GM12878 (cell line): ENCODE results near the gene FAM81A. TPM values are rescaled to one million over a fixed set of nuclear protein-coding genes. Genes with fewer than 3 reads are reported as not detected.

Experiments
- ATAC-seq: fragments of 200-7000 bp; cut with Tn5 transposase; 3 replicates; pipeline ENCODE4 v1.9.1; 2020; ENCODE audit warnings: mild to moderate bottlenecking, moderate library complexity
- BruUV-seq: library from RNA; stranded (reverse); fragments of 400-500 nt; replicated peaks from 2 replicates; lab custom pipeline; 2021; lab: Mats Ljungman, UMichigan
- CTCF ChIA-PET: fragments of 300-600 bp; sonication (Branson Sonifier 250); formaldehyde crosslinking; extraction: SDS; loops from one replicate; lab custom pipeline; 2021; ENCODE audit warnings: inconsistent platforms; lab: Yijun Ruan, JAX
- POLR2A ChIA-PET: fragments of 350-600 bp; formaldehyde crosslinking; extraction: SDS; loops from one replicate; lab custom pipeline; 2021; ENCODE audit warnings: inconsistent platforms; lab: Charles Lee
- RAD21 ChIA-PET: fragments of 300-600 bp; sonication (Branson Sonifier 250); formaldehyde crosslinking; loops from one replicate; lab custom pipeline; 2023; ENCODE audit warnings: antibody characterized with exemption; ENCODE audit not compliant: unreplicated experiment; lab: Charles Lee
- SMC1A ChIA-PET: fragments of 300-600 bp; sonication (Branson Sonifier 250); formaldehyde crosslinking; loops from one replicate; lab custom pipeline; 2023; ENCODE audit not compliant: unreplicated experiment, uncharacterized antibody; lab: Charles Lee
- DNase-seq: peaks from one replicate; pipeline ENCODE4 v3.0.0-alpha.2; 2011; ENCODE audit warnings: low read depth, low spot score
- FAIRE-seq: peaks from 3 replicates; lab custom pipeline; 2011; peaks lifted over from hg19 to GRCh38; lab: Jason Lieb, UNC
- H2AFZ ChIP-seq: 2 replicates; pipeline ENCODE4 v1.6.0; 2011; ENCODE audit warnings: low read depth, low read length, control low read depth; ENCODE audit not compliant: control insufficient read depth
- H3K27ac ChIP-seq: 2 replicates; pipeline ENCODE4 v1.5.1; 2011; ENCODE audit warnings: control low read depth; ENCODE audit not compliant: control insufficient read depth, insufficient read depth
- H3K27me3 ChIP-seq, 2 experiments: replicated peaks in 1 of 2; 2 replicates each; pipeline versions ENCODE4 v1.6.0 to v1.6.1; 2011; ENCODE audit warnings: low read length in 1 of 2; ENCODE audit not compliant: control insufficient read depth in 2 of 2, insufficient read depth in 2 of 2
- H3K36me3 ChIP-seq, 2 experiments: 2 replicates each; pipeline ENCODE4 v1.5.1; 2011; ENCODE audit warnings: low read length in 1 of 2; ENCODE audit not compliant: control insufficient read depth in 2 of 2, insufficient read depth in 2 of 2
- H3K4me1 ChIP-seq: 2 replicates; pipeline ENCODE4 v1.6.1; 2011; ENCODE audit warnings: mild to moderate bottlenecking, low read length, moderate library complexity, mixed read lengths; ENCODE audit not compliant: control insufficient read depth, insufficient read depth
- H3K4me2 ChIP-seq: 2 replicates; pipeline ENCODE4 v1.6.0; 2011; ENCODE audit warnings: control low read depth; ENCODE audit not compliant: control insufficient read depth, insufficient read depth
- H3K4me3 ChIP-seq: fragments of 200-600 bp; sonication (generic); 2 replicates; pipeline ENCODE4 v1.5.1; 2016
- H3K79me2 ChIP-seq: 2 replicates; pipeline ENCODE4 v1.6.0; 2011; ENCODE audit warnings: low read length; ENCODE audit not compliant: control insufficient read depth, insufficient read depth
- H3K9ac ChIP-seq: 2 replicates; pipeline ENCODE4 v1.8.0; 2011; ENCODE audit warnings: low read length, control low read depth, mixed read lengths; ENCODE audit not compliant: control insufficient read depth, insufficient read depth
- H3K9me3 ChIP-seq: replicated peaks from 3 replicates; pipeline ENCODE4 v1.5.1; 2011; ENCODE audit warnings: mild to moderate bottlenecking, low read length; ENCODE audit not compliant: control insufficient read depth, insufficient read depth
- H4K20me1 ChIP-seq: 2 replicates; pipeline ENCODE4 v1.6.0; 2011; ENCODE audit not compliant: control insufficient read depth, insufficient read depth
- DPF2 ChIP-seq: fragments of 450-650 bp; IDR thresholded peaks from 2 replicates; pipeline ENCODE4 v1.6.1; 2017; ENCODE audit warnings: mild to moderate bottlenecking
- MTA2 ChIP-seq: fragments of 450-650 bp; IDR thresholded peaks from 2 replicates; pipeline ENCODE4 v1.6.1; 2016; ENCODE audit warnings: low read depth, mild to moderate bottlenecking, moderate library complexity
- RAD21 ChIP-seq: IDR thresholded peaks from 2 replicates; pipeline ENCODE4 v1.6.1; 2011; ENCODE audit warnings: mild to moderate bottlenecking, low read depth, low read length, moderate library complexity; ENCODE audit not compliant: insufficient read depth
- TARDBP ChIP-seq: IDR thresholded peaks from 2 replicates; pipeline ENCODE4 v1.6.1; 2016; ENCODE audit warnings: borderline replicate concordance
- ZNF217 ChIP-seq: fragments of 450-650 bp; IDR thresholded peaks from 2 replicates; pipeline ENCODE4 v1.6.1; 2017; ENCODE audit warnings: antibody characterized with exemption, mild to moderate bottlenecking
- WGBS: methylation state at CpG from one replicate; pipeline ENCODE4 v1.1.6; 2016; ENCODE audit warnings: low lambda C conversion rate; ENCODE audit not compliant: insufficient replicate concordance, insufficient coverage; ENCODE audit errors: missing lambda C conversion rate; 5-methylcytosine and 5-hydroxymethylcytosine counted together
- in situ Hi-C: fragments of 300-500 bp; cut with MboI; formaldehyde crosslinking; loops from 9 replicates; pipeline ENCODE4 v1.14.3; 2018; ENCODE audit warnings: mixed read lengths
- intact Hi-C: fragments of 100-400 bp; cut with micrococcal nuclease; formaldehyde crosslinking; loops from one replicate; pipeline ENCODE4 v1.14.2; 2022; ENCODE audit not compliant: unreplicated experiment
- polyA plus RNA-seq, 11 experiments: library from polyadenylated mRNA; depleted of rRNA in 4 of 11; unstranded in 6 of 11; stranded (reverse) in 5 of 11; fragments of >200 nt; fragmentation: Nextera tagmentation in 4 of 11; fragmentation: Illumina TruSeq in 1 of 11; extraction: Ambion mirVana in 4 of 11; extraction: Trizol in 1 of 11; gene quantifications; 1 replicate in 1 of 11; 2 replicates in 10 of 11; pipeline versions ENCODE4 v1.2.1 to v1.2.3, GENCODE V29; 2011 to 2016; ENCODE audit warnings: inconsistent platforms in 2 of 11, missing spikeins in 2 of 11, low read depth in 1 of 11
- total RNA-seq, 4 experiments: library from RNA; depleted of rRNA in 3 of 4; stranded (reverse); fragments of >200 nt in 3 of 4; fragmentation: Illumina TruSeq in 1 of 4; extraction: Trizol in 1 of 4; gene quantifications; 2 replicates each; pipeline versions ENCODE4 v1.2.1 to v1.2.3, GENCODE V29; 2013 to 2021
- TF ChIP-seq, protein P1 (sequence below): fragments of 450-650 bp; IDR thresholded peaks from 2 replicates; pipeline ENCODE4 v1.6.1; 2018; ENCODE audit warnings: borderline replicate concordance, mild to moderate bottlenecking; ENCODE audit not compliant: partially characterized antibody

The FAM81A gene
- total and polyA plus RNA-seq, 10 of the 15 experiments (the other 5 are each of a cell fraction or from before 2014, with no cell fraction given): 0.18 to 34.5 (median 16.2) TPM

- ChIA-PET CTCF (no interaction called here), POLR2A (interaction anchor here (0.7 kb wide), 1 partner anchor 598 kb away, joined by 5 read pairs; no protein-coding TSS in a partner anchor), SMC1A (interaction anchor here (0.6 kb wide), 1 partner anchor 13 kb away, joined by 3 read pairs; no protein-coding TSS in a partner anchor), RAD21 (interaction anchor here (1.0 kb wide), 1 partner anchor 18 kb away, joined by 3 read pairs; no protein-coding TSS in a partner anchor)
- no peak overlapping the region for H3K4me3 ChIP-seq
- TF ChIP-seq DPF2 (no peak), ZNF217 (no peak), RAD21 (no peak), MTA2 (no peak), TARDBP (no peak)
- H4K20me1 ChIP-seq: no peaks in the 10 kb centered on the region
- H3K4me1 ChIP-seq: no peaks in the 10 kb centered on the region
- no TSS peak for BruUV-seq
- WGBS: 0% methylated on average over 1 of the region's 1 CpG
- no peak overlapping the region for H3K27ac ChIP-seq
- ATAC-seq: no peak
- in situ Hi-C loops (no loop called here), intact Hi-C loops (no loop called here)
- no peak for FAIRE-seq
- H3K36me3 ChIP-seq: no peaks in the 10 kb centered on the region
- H3K4me2 ChIP-seq: no peak overlapping the region
- H2AFZ ChIP-seq: no peak overlapping the region
- no peaks in the 10 kb centered on the region for H3K9me3 ChIP-seq
- no peak overlapping the region for H3K9ac ChIP-seq
- DNase-seq: no peak
- no peaks in the 10 kb centered on the region for H3K27me3 ChIP-seq
- H3K79me2 ChIP-seq: no peaks in the 10 kb centered on the region
Measured at GRCh38 chr15:59550530-59550929, 112.5 kb downstream of the FAM81A start.

- Histone ChIP-seq H4K20me1 (no peaks in the 10 kb centered on the region), H3K27ac (no peak overlapping the region), H3K9me3 (no peaks in the 10 kb centered on the region), H3K4me1 (no peaks in the 10 kb centered on the region), H3K79me2 (no peaks in the 10 kb centered on the region), H2AFZ (no peak overlapping the region), H3K4me2 (no peak overlapping the region), H3K36me3 (no peaks in the 10 kb centered on the region), H3K27me3 (no peaks in the 10 kb centered on the region), H3K4me3 (no peak overlapping the region), H3K9ac (no peak overlapping the region)
- TF ChIP-seq, protein P1, sequence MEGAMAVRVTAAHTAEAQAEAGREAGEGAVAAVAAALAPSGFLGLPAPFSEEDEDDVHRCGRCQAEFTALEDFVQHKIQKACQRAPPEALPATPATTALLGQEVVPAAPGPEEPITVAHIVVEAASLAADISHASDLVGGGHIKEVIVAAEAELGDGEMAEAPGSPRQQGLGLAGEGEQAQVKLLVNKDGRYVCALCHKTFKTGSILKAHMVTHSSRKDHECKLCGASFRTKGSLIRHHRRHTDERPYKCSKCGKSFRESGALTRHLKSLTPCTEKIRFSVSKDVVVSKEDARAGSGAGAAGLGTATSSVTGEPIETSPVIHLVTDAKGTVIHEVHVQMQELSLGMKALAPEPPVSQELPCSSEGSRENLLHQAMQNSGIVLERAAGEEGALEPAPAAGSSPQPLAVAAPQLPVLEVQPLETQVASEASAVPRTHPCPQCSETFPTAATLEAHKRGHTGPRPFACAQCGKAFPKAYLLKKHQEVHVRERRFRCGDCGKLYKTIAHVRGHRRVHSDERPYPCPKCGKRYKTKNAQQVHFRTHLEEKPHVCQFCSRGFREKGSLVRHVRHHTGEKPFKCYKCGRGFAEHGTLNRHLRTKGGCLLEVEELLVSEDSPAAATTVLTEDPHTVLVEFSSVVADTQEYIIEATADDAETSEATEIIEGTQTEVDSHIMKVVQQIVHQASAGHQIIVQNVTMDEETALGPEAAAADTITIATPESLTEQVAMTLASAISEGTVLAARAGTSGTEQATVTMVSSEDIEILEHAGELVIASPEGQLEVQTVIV: no peak
- SMC1A ChIA-PET: interaction anchor here (0.6 kb wide), 1 partner anchor 13 kb away, joined by 3 read pairs; no protein-coding TSS in a partner anchor
- POLR2A ChIA-PET: no interaction called here
- RAD21 ChIA-PET: interaction anchor here (1.0 kb wide), 1 partner anchor 18 kb away, joined by 3 read pairs; no protein-coding TSS in a partner anchor
- DNase-seq (no peak), FAIRE-seq (no peak), ATAC-seq (no peak)
- 51% methylated on average over 3 of the region's 3 CpGs for WGBS
- intact Hi-C loops: no loop called here
- CTCF ChIA-PET: no interaction called here
- no TSS peak for BruUV-seq
- in situ Hi-C loops: no loop called here
Measured at GRCh38 chr15:59550956-59551355, 113.0 kb downstream of the FAM81A start.
